Colonic mucosa (tissue), 4 donors: ENCODE results near the gene CERK. TPM values are rescaled to one million over a fixed set of nuclear protein-coding genes. Genes with fewer than 3 reads are reported as not detected.

ENCODE experiments used
- DNase-seq: peaks from one replicate; pipeline ENCODE4 v3.0.0-alpha.2; 2020
- H3K27ac ChIP-seq: fragments of 200-600 bp; one replicate; pipeline ENCODE4 v1.8.0; 2021
- H3K27me3 ChIP-seq: fragments of 200-600 bp; one replicate; pipeline ENCODE4 v1.8.0; 2021
- H3K36me3 ChIP-seq: fragments of 200-600 bp; one replicate; pipeline ENCODE4 v1.8.0; 2021
- H3K4me1 ChIP-seq: fragments of 200-600 bp; one replicate; pipeline ENCODE4 v1.8.0; 2021; ENCODE audit warnings: mild to moderate bottlenecking
- H3K4me3 ChIP-seq: fragments of 200-600 bp; one replicate; pipeline ENCODE4 v1.8.0; 2021
- H3K9ac ChIP-seq, 2 donors: one replicate each; pipeline ENCODE4 v1.7.0; 2013; ENCODE audit warnings: control low read depth in 2 of 2, low read depth in 2 of 2, low read length in 2 of 2
- H3K9me3 ChIP-seq: fragments of 200-600 bp; one replicate; pipeline ENCODE4 v1.8.0; 2021
- intact Hi-C: fragments of 100-400 bp; cut with DNase I; formaldehyde crosslinking; loops from one replicate; pipeline ENCODE4 v1.14.1; 2022
- total RNA-seq, 2 donors: library from RNA; stranded (reverse); fragmentation: NEBNext Ultra II Directional in 1 of 2; extraction: Animal tissue kit (Norgen Biotek cat#: 25700) in 1 of 2; gene quantifications; one replicate each; pipeline ENCODE4 v1.2.1, GENCODE V29; 2021
- TF ChIP-seq, protein P1 (sequence below): fragments of 200-600 bp; IDR thresholded peaks from one replicate; pipeline ENCODE4 v1.8.0; 2022; ENCODE audit warnings: antibody characterized with exemption, mild to moderate bottlenecking
- donor health status: healthy.
- donor health status: DM: no; HTN: no; CAD: no.
- donor health status: DM: no; HTN: no; CAD: no.

Gene CERK
- total RNA-seq, 2 donors from 2014 or later, result 24.7 to 46.6 TPM

GRCh38 chr22:46774253-46774979, 36.4 kb upstream of the CERK start:
- H3K27ac ChIP-seq, result peak overlapping the region; percentile 57
- H3K36me3 ChIP-seq, result no peaks in the 10 kb centered on the region
- no peak overlapping the region for H3K4me3 ChIP-seq
- no peaks in the 10 kb centered on the region for H3K27me3 ChIP-seq
- intact Hi-C loops, result no loop called here
- H3K4me1 ChIP-seq, result peaks cover 27% of the 10 kb centered on the region
- H3K9ac ChIP-seq, result peak overlapping the region; percentile 16 to 21
- DNase-seq, result no peak
- TF ChIP-seq, protein P1, sequence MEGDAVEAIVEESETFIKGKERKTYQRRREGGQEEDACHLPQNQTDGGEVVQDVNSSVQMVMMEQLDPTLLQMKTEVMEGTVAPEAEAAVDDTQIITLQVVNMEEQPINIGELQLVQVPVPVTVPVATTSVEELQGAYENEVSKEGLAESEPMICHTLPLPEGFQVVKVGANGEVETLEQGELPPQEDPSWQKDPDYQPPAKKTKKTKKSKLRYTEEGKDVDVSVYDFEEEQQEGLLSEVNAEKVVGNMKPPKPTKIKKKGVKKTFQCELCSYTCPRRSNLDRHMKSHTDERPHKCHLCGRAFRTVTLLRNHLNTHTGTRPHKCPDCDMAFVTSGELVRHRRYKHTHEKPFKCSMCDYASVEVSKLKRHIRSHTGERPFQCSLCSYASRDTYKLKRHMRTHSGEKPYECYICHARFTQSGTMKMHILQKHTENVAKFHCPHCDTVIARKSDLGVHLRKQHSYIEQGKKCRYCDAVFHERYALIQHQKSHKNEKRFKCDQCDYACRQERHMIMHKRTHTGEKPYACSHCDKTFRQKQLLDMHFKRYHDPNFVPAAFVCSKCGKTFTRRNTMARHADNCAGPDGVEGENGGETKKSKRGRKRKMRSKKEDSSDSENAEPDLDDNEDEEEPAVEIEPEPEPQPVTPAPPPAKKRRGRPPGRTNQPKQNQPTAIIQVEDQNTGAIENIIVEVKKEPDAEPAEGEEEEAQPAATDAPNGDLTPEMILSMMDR, result no peak
- H3K9me3 ChIP-seq, result no peaks in the 10 kb centered on the region

GRCh38 chr22:46773076-46773475, 35.0 kb upstream of the CERK start:
- Histone ChIP-seq H3K9ac (no peak overlapping the region), H3K36me3 (no peaks in the 10 kb centered on the region), H3K27me3 (no peaks in the 10 kb centered on the region), H3K4me3 (no peak overlapping the region), H3K4me1 (peaks cover 27% of the 10 kb centered on the region), H3K27ac (peak overlapping the region; percentile 57), H3K9me3 (no peaks in the 10 kb centered on the region)
- TF ChIP-seq, protein P1, result no peak
- intact Hi-C loops, result no loop called here
- DNase-seq, result no peak

- intact Hi-C loops, result no loop called here
- DNase-seq, result no peak
- peaks cover 23% of the 10 kb centered on the region for H3K4me1 ChIP-seq
Measured at GRCh38 chr22:46770726-46771125, 32.7 kb upstream of the CERK start.

GRCh38 chr22:46770151-46770641, 32.1 kb upstream of the CERK start:
- H3K9me3 ChIP-seq, result no peaks in the 10 kb centered on the region
- H3K4me1 ChIP-seq, result peaks cover 19% of the 10 kb centered on the region
- H3K27me3 ChIP-seq, result no peaks in the 10 kb centered on the region
- peak overlapping the region in 1 of 2 donors; percentile 38 for H3K9ac ChIP-seq
- H3K27ac ChIP-seq, result peak overlapping the region; percentile 74
- intact Hi-C loops, result no loop called here
- H3K36me3 ChIP-seq, result no peaks in the 10 kb centered on the region
- DNase-seq, result no peak
- no peak overlapping the region for H3K4me3 ChIP-seq
- TF ChIP-seq, protein P1, result no peak

More at GRCh38 chr22:46770726-46771125, 32.7 kb upstream of the CERK start:
- Histone ChIP-seq H3K4me3 (no peak overlapping the region), H3K36me3 (no peaks in the 10 kb centered on the region), H3K27ac (peak overlapping the region; percentile 74), H3K27me3 (no peaks in the 10 kb centered on the region), H3K9me3 (no peaks in the 10 kb centered on the region), H3K9ac (no peak overlapping the region)
- TF ChIP-seq, protein P1, result no peak

DNA sequence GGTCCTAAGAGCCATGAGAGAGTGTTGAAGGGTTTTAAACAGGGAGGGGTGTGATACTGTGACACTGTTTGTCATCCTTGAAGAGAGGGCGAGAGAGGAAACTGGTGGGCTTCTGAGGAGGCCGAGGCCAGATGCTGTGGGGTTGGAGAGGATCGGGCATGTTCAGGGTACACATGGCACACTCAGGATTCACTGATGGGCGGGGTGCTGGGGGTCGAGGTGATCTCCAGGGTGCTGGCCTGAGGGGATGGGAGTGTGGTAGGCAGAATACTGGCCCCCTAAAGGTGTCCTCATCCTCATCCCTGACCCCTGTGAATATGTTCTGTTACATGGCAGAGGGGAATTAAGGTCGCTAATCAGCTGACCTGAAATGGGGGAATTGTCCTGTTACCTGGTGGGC, 31.7 kb upstream of the CERK start:
- Histone ChIP-seq H3K4me3 (no peak overlapping the region), H3K36me3 (no peaks in the 10 kb centered on the region), H3K9ac (peak overlapping the region in 1 of 2 donors; percentile 38), H3K27me3 (no peaks in the 10 kb centered on the region), H3K9me3 (no peaks in the 10 kb centered on the region), H3K4me1 (peaks cover 19% of the 10 kb centered on the region), H3K27ac (peak overlapping the region; percentile 74)
- DNase-seq, result no peak
- TF ChIP-seq, protein P1, result no peak
- intact Hi-C loops, result loop anchor here (10.0 kb wide), 1 partner anchor 205 kb away; no protein-coding TSS in a partner anchor
